SJCRH30 (cell line): ENCODE data around the gene SPA17. TPM values are rescaled to one million over a fixed set of nuclear protein-coding genes. Genes with fewer than 3 reads are reported as not detected.

Experiments
- DNase-seq, 2 experiments: peaks; one replicate each; pipeline ENCODE4 v3.0.0-alpha.2; 2015 to 2020
- H3K27ac ChIP-seq: fragments of 250-450 bp; sonication (Bioruptor Pico); 2 replicates; pipeline ENCODE4 v1.5.1; 2020; ENCODE audit warnings: mild to moderate bottlenecking, moderate library complexity
- H3K27me3 ChIP-seq: fragments of 250-450 bp; sonication (Bioruptor Pico); 2 replicates; pipeline ENCODE4 v1.5.1; 2020; ENCODE audit warnings: mild to moderate bottlenecking, moderate library complexity
- H3K36me3 ChIP-seq: fragments of 250-450 bp; sonication (Bioruptor Pico); 2 replicates; pipeline ENCODE4 v1.5.1; 2020; ENCODE audit warnings: mild to moderate bottlenecking, moderate library complexity
- H3K4me1 ChIP-seq: fragments of 250-450 bp; sonication (Bioruptor Pico); 2 replicates; pipeline ENCODE4 v1.5.1; 2020; ENCODE audit warnings: mild to moderate bottlenecking, moderate library complexity
- H3K4me3 ChIP-seq: fragments of 250-450 bp; sonication (Bioruptor Pico); 2 replicates; pipeline ENCODE4 v1.5.1; 2020; ENCODE audit warnings: mild to moderate bottlenecking, moderate library complexity
- H3K9me3 ChIP-seq: fragments of 250-450 bp; sonication (Bioruptor Pico); replicated peaks from 2 replicates; pipeline ENCODE4 v1.5.1; 2020; ENCODE audit warnings: mild to moderate bottlenecking, moderate library complexity
- total RNA-seq: library from RNA; depleted of rRNA; stranded (reverse); fragments of >200 nt; shearing (Covaris generic); gene quantifications from 2 replicates; pipeline ENCODE4 v1.2.3, GENCODE V29; 2014; rRNA removed

The SPA17 gene
- total RNA-seq, 1 experiment from 2014 or later = 6.0 TPM

DNA sequence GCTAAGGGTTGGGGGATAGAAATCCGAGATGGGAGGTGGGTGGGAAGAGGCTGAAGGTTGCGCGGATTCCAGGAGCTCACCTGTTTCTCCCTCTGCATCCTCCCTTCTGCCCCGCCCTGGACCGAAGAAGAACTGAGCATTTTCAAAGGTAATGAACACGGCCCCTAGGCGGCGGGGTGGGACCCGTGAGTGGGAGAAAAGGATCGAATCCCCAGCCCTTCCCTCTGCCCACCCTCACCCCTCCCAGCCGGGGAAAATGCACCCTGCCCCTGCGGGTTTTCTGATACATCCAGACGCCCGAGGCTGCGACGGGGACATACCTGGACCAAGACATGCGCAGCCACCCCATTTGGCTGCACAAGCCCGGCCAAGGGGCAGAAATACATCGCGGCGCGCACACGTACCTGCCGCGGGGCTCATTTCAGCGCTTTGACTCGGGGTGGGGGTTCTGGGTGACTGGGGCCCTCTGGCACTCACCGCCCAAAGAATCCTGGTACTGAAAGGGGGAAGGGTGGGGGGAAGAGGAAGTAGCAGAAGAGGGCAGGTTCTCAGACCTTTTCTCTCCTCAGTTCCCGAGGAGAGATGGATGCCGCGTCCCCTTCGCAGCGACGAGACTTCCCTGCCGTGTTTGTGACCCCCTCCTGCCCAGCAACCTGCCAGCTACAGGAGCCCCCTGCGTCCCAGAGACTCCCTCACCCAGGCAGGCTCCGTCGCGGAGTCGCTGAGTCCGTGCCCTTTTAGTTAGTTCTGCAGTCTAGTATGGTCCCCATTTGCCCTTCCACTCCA is 72.3 kb downstream of the SPA17 start:
- no peaks in the 10 kb centered on the region for H3K27me3 ChIP-seq
- H3K36me3 ChIP-seq = no peaks in the 10 kb centered on the region
- H3K27ac ChIP-seq = no peak overlapping the region
- no peak for DNase-seq
- no peaks in the 10 kb centered on the region for H3K9me3 ChIP-seq
- H3K4me3 ChIP-seq = no peak overlapping the region
- H3K4me1 ChIP-seq = no peaks in the 10 kb centered on the region

GRCh38 chr11:124746621-124747243 is 73.0 kb downstream of the SPA17 start:
- H3K27ac ChIP-seq = no peak overlapping the region
- H3K36me3 ChIP-seq = no peaks in the 10 kb centered on the region
- no peaks in the 10 kb centered on the region for H3K9me3 ChIP-seq
- H3K4me1 ChIP-seq = no peaks in the 10 kb centered on the region
- no peak overlapping the region for H3K4me3 ChIP-seq
- DNase-seq = no peak
- no peaks in the 10 kb centered on the region for H3K27me3 ChIP-seq

Other genes starting within 250 kb of the SPA17 start
- gene OR8B4, start 249.0 kb upstream of the SPA17 start, total RNA-seq = not detected in 2 replicates
- gene OR8B8, start 228.2 kb upstream of the SPA17 start, total RNA-seq = not detected in 2 replicates
- gene OR8B12, start 130.2 kb upstream of the SPA17 start, total RNA-seq = not detected in 2 replicates
- not detected in 2 replicates for gene OR8A1, start 103.9 kb upstream of the SPA17 start, total RNA-seq
- not detected in 2 replicates for gene PANX3, start 62.5 kb upstream of the SPA17 start, total RNA-seq
- 11.9 and 14.4 TPM in 2 replicates for gene TBRG1, start 51.0 kb upstream of the SPA17 start, total RNA-seq
- gene SIAE, start 165 bp upstream of the SPA17 start, total RNA-seq = 0.43 and 0.63 TPM in 2 replicates
- gene NRGN, start 66.0 kb downstream of the SPA17 start, total RNA-seq = 4.5 and 4.6 TPM in 2 replicates
- not detected in 2 replicates for gene VSIG2, start 78.4 kb downstream of the SPA17 start, total RNA-seq
- gene ESAM, start 88.4 kb downstream of the SPA17 start, total RNA-seq = 0.16 TPM in 1 of 2 replicates, not detected in the other
- gene MSANTD2, start 126.5 kb downstream of the SPA17 start, total RNA-seq = 9.2 and 12.6 TPM in 2 replicates
- 5.1 and 7.0 TPM in 2 replicates for gene ROBO3, start 191.5 kb downstream of the SPA17 start, total RNA-seq
- 0.10 and 0.22 TPM in 2 replicates for gene ROBO4, start 224.0 kb downstream of the SPA17 start, total RNA-seq
- gene HEPN1, start 245.3 kb downstream of the SPA17 start, total RNA-seq = not detected in 2 replicates